ENCODE results near the gene TFEB. TPM values are rescaled to one million over a fixed set of nuclear protein-coding genes. Genes with fewer than 3 reads are reported as not detected.

The TFEB gene
- total RNA-seq (10 to 100 TPM; 55.9 to 80.8 (median 75.3) TPM), polyA plus RNA-seq (100 to 1,000 TPM in 1 of 3 donors, 10 to 100 TPM in 2; 83.5 to 150 (median 97.4) TPM)
- long read RNA-seq, donor 1, transcript TFEB-204 (9 exons, 2,331 nt), result major isoform, 5 of 5 reads
- long read RNA-seq, donor 1, partial matches to known transcripts, result 0 of 5 reads
- long read RNA-seq, donor 1, other reads (novel, unspliced or antisense), result 0 of 5 reads
- long read RNA-seq, donor 2, partial matches to known transcripts, result 5 of 8 reads
- long read RNA-seq, donor 2, other reads (novel, unspliced or antisense), result 0 of 8 reads

DNA sequence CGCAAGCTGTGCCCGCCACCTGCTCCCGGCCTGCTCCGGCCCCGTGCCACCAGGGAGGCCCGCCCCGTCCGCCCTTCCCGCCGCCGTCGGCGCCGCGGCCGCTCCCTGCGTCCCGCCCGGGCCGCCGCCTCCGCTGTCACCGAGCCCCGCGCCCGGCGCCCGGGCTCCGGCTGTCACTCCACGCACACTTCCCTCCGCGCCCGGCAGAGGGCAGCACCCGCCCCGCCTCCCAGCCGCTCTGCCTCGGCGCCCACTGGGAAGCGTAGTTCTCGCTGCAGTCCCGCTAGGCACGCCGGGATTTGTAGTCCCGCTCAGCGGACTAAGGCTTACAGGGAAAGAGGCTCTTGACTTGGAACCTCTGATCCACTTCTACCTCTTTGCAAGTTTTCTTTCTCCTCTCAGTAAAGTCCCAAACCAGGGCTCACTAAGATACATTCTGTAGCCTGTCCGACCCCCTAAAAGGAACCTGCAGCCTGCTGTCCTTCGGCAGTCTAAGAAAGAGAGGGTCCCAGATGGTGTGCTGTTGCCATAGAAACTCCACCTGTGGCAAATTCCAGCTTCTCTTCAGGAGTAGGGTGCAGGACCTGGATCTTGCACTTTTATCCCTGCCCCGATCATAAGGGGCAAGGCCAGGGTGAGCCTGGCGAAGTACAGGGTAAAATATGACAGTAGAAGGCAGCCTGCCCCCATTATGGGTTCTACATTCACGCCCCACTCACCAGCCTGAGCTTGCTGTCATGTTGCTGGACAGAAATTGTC lies at the start of gene TFEB:
TSS of gene TFEB (minus strand) at position 182 of the 759 bp plus-strand sequence. CDS start 44,395 bp downstream, outside the sequence.
- peaks cover 0 to 4% (median 0%) of the 10 kb centered on the region in 6 donors for H3K36me3 ChIP-seq
- peak; percentile 99 for DNase-seq
- H3K4me1 ChIP-seq, result peaks cover 21 to 44% (median 40%) of the 10 kb centered on the region in 6 donors
- H3K9me3 ChIP-seq, result no peaks in the 10 kb centered on the region
- peak within 1 kb of the TSS; percentile 82 to 100 (median 98) for H3K27ac ChIP-seq
- no peaks in the 10 kb centered on the region for H3K27me3 ChIP-seq (replicated peaks in 1 of 7)
- intact Hi-C loops (cut with DNase I; ENCODE audit: low total_unique reads), result loop anchor here (10.0 kb wide), 1 partner anchor 51 kb away; no protein-coding TSS in a partner anchor
- TF ChIP-seq, protein P1, sequence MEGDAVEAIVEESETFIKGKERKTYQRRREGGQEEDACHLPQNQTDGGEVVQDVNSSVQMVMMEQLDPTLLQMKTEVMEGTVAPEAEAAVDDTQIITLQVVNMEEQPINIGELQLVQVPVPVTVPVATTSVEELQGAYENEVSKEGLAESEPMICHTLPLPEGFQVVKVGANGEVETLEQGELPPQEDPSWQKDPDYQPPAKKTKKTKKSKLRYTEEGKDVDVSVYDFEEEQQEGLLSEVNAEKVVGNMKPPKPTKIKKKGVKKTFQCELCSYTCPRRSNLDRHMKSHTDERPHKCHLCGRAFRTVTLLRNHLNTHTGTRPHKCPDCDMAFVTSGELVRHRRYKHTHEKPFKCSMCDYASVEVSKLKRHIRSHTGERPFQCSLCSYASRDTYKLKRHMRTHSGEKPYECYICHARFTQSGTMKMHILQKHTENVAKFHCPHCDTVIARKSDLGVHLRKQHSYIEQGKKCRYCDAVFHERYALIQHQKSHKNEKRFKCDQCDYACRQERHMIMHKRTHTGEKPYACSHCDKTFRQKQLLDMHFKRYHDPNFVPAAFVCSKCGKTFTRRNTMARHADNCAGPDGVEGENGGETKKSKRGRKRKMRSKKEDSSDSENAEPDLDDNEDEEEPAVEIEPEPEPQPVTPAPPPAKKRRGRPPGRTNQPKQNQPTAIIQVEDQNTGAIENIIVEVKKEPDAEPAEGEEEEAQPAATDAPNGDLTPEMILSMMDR (IDR thresholded peaks at IDR 0.05 in 8 of 11, conservative IDR thresholded peaks at IDR 0.05 in 3 of 11), result peak; percentile 91 to 99 (median 96)
- TF ChIP-seq POLR2AphosphoS5 (IDR thresholded peaks at IDR 0.05) (peak; percentile 89 to 96 (median 90)), POLR2A (IDR thresholded peaks at IDR 0.05) (peak in 1 of 3 donors; percentile 25)
- 7 to 17% (median 10%) methylated on average over 17 to 50 of the region's 50 CpGs for WGBS, 5 donors
- peak within 1 kb of the TSS; percentile 78 to 98 (median 94) for H3K4me3 ChIP-seq

DNA sequence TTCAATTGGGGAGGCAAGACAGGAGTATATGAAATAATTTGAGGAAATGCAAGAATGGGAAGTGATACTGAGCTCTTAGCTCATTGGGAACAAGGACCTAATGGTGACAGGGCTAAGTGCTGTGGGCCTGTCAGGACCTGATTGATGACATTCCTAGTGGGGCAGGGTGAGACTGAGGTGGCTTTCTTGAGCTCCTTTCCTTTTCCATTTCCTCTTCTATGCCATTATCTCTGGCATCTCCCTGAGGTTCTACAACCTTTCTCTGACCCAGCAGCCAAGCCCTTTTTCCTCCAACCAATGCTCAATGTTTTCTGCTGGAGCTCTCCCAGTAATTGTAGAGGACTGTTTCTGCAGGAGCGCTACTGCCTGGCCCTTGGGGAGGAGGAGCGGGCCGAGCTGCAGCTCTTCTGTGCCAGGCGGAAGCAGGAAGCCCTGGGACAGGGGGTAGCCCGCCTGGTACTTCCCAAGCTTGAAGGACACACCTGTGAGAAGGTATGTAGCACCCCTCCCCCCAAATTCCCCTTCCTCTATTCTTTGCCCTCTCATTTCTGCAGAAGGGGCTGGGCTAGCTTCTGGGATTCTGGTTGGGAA lies 49.3 kb upstream of the TFEB start:
- no peak for DNase-seq
- 62 to 78% (median 65%) methylated on average over 5 of the region's 5 CpGs for whole genome bisulfite sequencing, 5 donors
- intact Hi-C loops (cut with DNase I; ENCODE audit: low total_unique reads), result loop anchor here (5.0 kb wide), 1 partner anchor 263 kb away; no protein-coding TSS in a partner anchor

DNA sequence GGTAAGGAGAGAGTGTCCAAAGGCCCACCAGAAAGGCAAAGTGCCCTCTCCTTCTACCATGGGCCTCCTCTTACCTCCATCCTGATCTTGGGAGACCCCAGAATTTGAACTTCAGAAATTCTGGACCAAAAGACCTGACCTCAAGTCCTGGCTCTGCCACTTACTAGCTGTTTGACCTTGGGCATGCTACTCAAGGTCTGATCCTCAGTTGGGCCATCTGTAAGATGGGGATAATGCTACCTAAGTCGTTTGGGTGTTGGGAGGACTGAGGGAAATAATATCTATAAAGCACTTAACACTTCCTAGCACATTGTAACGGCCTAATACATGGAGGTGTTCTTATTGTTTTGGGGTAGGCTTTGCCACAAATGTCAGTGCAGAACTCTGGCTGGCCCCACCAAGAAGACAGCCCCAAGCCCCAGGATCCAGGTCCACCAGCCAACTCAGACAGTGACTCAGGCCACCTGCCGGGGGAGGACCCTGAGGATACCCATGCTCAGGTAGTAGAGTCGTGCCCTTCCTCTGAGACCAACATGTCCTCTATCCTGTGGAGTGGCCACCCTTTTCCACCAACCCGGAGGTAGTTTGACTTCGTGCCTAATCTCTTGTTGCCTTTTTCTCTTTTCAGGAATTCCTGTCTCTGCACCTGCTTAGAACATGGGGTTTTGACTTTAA lies 47.8 kb upstream of the TFEB start:
- Histone ChIP-seq H3K9me3 (no peaks in the 10 kb centered on the region), H3K27me3 (replicated peaks in 1 of 7) (peaks cover 0 to 7% (median 0%) of the 10 kb centered on the region in 7 donors), H3K36me3 (peaks cover 0 to 20% (median 0%) of the 10 kb centered on the region in 6 donors), H3K27ac (peak overlapping the region in 3 of 8 donors; percentile 20 to 95 (median 47)), H3K4me3 (peak overlapping the region in 3 of 8 donors; percentile 6 to 93 (median 81)), H3K4me1 (peaks cover 26 to 86% (median 57%) of the 10 kb centered on the region in 6 donors)
- intact Hi-C loops (cut with DNase I; ENCODE audit: low total_unique reads), result loop anchor here (5.0 kb wide), 1 partner anchor 264 kb away; no protein-coding TSS in a partner anchor
- TF ChIP-seq POLR2AphosphoS5 (IDR thresholded peaks at IDR 0.05), result no peak
- TF ChIP-seq, protein P1 (IDR thresholded peaks at IDR 0.05 in 8 of 11, conservative IDR thresholded peaks at IDR 0.05 in 3 of 11), result no peak
- no peak for TF ChIP-seq POLR2A (IDR thresholded peaks at IDR 0.05)
- WGBS, 5 donors, result 73 to 78% (median 76%) methylated on average over 5 to 6 of the region's 6 CpGs
- DNase-seq, result no peak

More for the DNA sequence above, 49.3 kb upstream of the TFEB start:
- TF ChIP-seq POLR2A (IDR thresholded peaks at IDR 0.05) (no peak), POLR2AphosphoS5 (IDR thresholded peaks at IDR 0.05) (no peak)
- TF ChIP-seq, protein P1 (IDR thresholded peaks at IDR 0.05 in 8 of 11, conservative IDR thresholded peaks at IDR 0.05 in 3 of 11), result no peak
- Histone ChIP-seq H3K27ac (peak overlapping the region in 4 of 8 donors; percentile 37 to 98 (median 96)), H3K9me3 (no peaks in the 10 kb centered on the region), H3K36me3 (peaks cover 0 to 32% (median 8%) of the 10 kb centered on the region in 6 donors), H3K4me3 (peak overlapping the region in 2 of 8 donors; percentile 79 to 91), H3K4me1 (peaks cover 26 to 88% (median 59%) of the 10 kb centered on the region in 6 donors), H3K27me3 (replicated peaks in 1 of 7) (peaks cover 0 to 7% (median 0%) of the 10 kb centered on the region in 7 donors)

All from spleen (tissue), 13 donors.